Measurements from ENCODE around the gene ZNF454.

- TF ChIP-seq, protein P1, sequence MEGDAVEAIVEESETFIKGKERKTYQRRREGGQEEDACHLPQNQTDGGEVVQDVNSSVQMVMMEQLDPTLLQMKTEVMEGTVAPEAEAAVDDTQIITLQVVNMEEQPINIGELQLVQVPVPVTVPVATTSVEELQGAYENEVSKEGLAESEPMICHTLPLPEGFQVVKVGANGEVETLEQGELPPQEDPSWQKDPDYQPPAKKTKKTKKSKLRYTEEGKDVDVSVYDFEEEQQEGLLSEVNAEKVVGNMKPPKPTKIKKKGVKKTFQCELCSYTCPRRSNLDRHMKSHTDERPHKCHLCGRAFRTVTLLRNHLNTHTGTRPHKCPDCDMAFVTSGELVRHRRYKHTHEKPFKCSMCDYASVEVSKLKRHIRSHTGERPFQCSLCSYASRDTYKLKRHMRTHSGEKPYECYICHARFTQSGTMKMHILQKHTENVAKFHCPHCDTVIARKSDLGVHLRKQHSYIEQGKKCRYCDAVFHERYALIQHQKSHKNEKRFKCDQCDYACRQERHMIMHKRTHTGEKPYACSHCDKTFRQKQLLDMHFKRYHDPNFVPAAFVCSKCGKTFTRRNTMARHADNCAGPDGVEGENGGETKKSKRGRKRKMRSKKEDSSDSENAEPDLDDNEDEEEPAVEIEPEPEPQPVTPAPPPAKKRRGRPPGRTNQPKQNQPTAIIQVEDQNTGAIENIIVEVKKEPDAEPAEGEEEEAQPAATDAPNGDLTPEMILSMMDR (IDR thresholded peaks at IDR 0.05) = no peak
- TF ChIP-seq MAZ (IDR thresholded peaks at IDR 0.05; ENCODE audit: borderline replicate concordance, low read depth, low read length) (no peak), BHLHE40 (IDR thresholded peaks at IDR 0.05; ENCODE audit: low read depth, low read length) (no peak), RCOR1 (IDR thresholded peaks at IDR 0.05; ENCODE audit: low read depth, low read length) (no peak), POLR2A (IDR thresholded peaks at IDR 0.05; ENCODE audit: low read length) (no peak), CEBPB (IDR thresholded peaks at IDR 0.05) (no peak), CHD2 (IDR thresholded peaks at IDR 0.05; ENCODE audit: low read length, partially characterized antibody) (no peak), KDM1A (IDR thresholded peaks at IDR 0.05; ENCODE audit: low read depth) (no peak), FOSL2 (IDR thresholded peaks at IDR 0.05) (no peak), FOSL2 (CRISPR knock-in tag; IDR thresholded peaks at IDR 0.05) (no peak)
- TF ChIP-seq, protein P2, sequence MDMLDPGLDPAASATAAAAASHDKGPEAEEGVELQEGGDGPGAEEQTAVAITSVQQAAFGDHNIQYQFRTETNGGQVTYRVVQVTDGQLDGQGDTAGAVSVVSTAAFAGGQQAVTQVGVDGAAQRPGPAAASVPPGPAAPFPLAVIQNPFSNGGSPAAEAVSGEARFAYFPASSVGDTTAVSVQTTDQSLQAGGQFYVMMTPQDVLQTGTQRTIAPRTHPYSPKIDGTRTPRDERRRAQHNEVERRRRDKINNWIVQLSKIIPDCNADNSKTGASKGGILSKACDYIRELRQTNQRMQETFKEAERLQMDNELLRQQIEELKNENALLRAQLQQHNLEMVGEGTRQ (IDR thresholded peaks at IDR 0.05) = no peak
These were observed 53.1 kb downstream of the ZNF454 start for GRCh38 chr5:178993955-178994579.

Measured in A549 (cell line).